ENCODE data around the gene GAB3.
"Not testable (repeated sequence)": the region's sequence is repeated elsewhere in the genome, so short reads cannot be mapped to it uniquely, and the experiment has no call there.

The GAB3 gene

GRCh38 chrX:154654372-154654771, 96.5 kb downstream of the GAB3 start:
- DNase-seq, result no peak

GRCh38 chrX:154653413-154653812, 97.5 kb downstream of the GAB3 start, which contains the start of gene CTAG2:
Gene CTAG2 (minus strand): TSS chrX:154653579. CDS start chrX:154653515, 64 bp downstream.
- DNase-seq, result not testable (repeated sequence)

GRCh38 chrX:154653048-154653401, 97.9 kb downstream of the GAB3 start:
- DNase-seq, result no peak

GRCh38 chrX:154652311-154653047, 98.4 kb downstream of the GAB3 start:
- DNase-seq, result no peak

- DNase-seq, result no peak
Observed at GRCh38 chrX:154650221-154650510, 100.7 kb downstream of the GAB3 start.

GRCh38 chrX:154649503-154650220, 101.2 kb downstream of the GAB3 start:
- no peak for DNase-seq

- no peak for DNase-seq
Observed at GRCh38 chrX:154648931-154649330, 101.9 kb downstream of the GAB3 start.

GRCh38 chrX:154645745-154646378, 105.0 kb downstream of the GAB3 start:
- DNase-seq, result not testable (repeated sequence)

- not testable (repeated sequence) for DNase-seq
Observed at GRCh38 chrX:154643708-154644107, 107.2 kb downstream of the GAB3 start.

- not testable (repeated sequence) for DNase-seq
Observed at GRCh38 chrX:154641740-154642139, 109.1 kb downstream of the GAB3 start.

- not testable (repeated sequence) for DNase-seq
Observed at GRCh38 chrX:154633661-154634060, 117.2 kb downstream of the GAB3 start.

- DNase-seq, result not testable (repeated sequence)
Observed at GRCh38 chrX:154630949-154631348, 119.9 kb downstream of the GAB3 start.

- DNase-seq, result not testable (repeated sequence)
Observed at GRCh38 chrX:154628960-154629359, 121.9 kb downstream of the GAB3 start.
